Measurements from ENCODE around the gene DLG1.

Gene DLG1

GRCh38 chr3:197256104-197256503, 42.3 kb downstream of the DLG1 start:
- H3K4me3 Mint-ChIP-seq = no peak overlapping the region
- H3K27ac Mint-ChIP-seq = no peak overlapping the region
- H3K36me3 Mint-ChIP-seq = peaks cover 29% of the 10 kb centered on the region
- no peak for ATAC-seq
- no peaks in the 10 kb centered on the region for H3K27me3 Mint-ChIP-seq
- H3K4me1 Mint-ChIP-seq = peaks cover 46% of the 10 kb centered on the region
- no peaks in the 10 kb centered on the region for H3K9me3 Mint-ChIP-seq

- H3K36me3 Mint-ChIP-seq = peaks cover 55% of the 10 kb centered on the region
- H3K4me1 Mint-ChIP-seq = peaks cover 41% of the 10 kb centered on the region
- H3K27ac Mint-ChIP-seq = no peak overlapping the region
- H3K4me3 Mint-ChIP-seq = no peak overlapping the region
- no peak for ATAC-seq
- no peaks in the 10 kb centered on the region for H3K27me3 Mint-ChIP-seq
- peaks cover 4% of the 10 kb centered on the region for H3K9me3 Mint-ChIP-seq
Measured at GRCh38 chr3:197253238-197253947, 45.0 kb downstream of the DLG1 start.

GRCh38 chr3:197249542-197249941, 48.9 kb downstream of the DLG1 start:
- Mint-ChIP-seq H3K4me3 (no peak overlapping the region), H3K4me1 (peaks cover 38% of the 10 kb centered on the region), H3K27ac (no peak overlapping the region), H3K27me3 (no peaks in the 10 kb centered on the region), H3K9me3 (peaks cover 14% of the 10 kb centered on the region), H3K36me3 (peaks cover 77% of the 10 kb centered on the region)
- no peak for ATAC-seq

- Mint-ChIP-seq H3K4me3 (no peak overlapping the region), H3K27ac (no peak overlapping the region), H3K36me3 (peaks cover 84% of the 10 kb centered on the region), H3K4me1 (peaks cover 26% of the 10 kb centered on the region), H3K27me3 (no peaks in the 10 kb centered on the region), H3K9me3 (peaks cover 21% of the 10 kb centered on the region)
- ATAC-seq = no peak
Measured at GRCh38 chr3:197248341-197248740, 50.1 kb downstream of the DLG1 start.

GRCh38 chr3:197244751-197245150, 53.7 kb downstream of the DLG1 start:
- Mint-ChIP-seq H3K4me1 (peaks cover 27% of the 10 kb centered on the region), H3K27me3 (no peaks in the 10 kb centered on the region), H3K4me3 (no peak overlapping the region), H3K36me3 (peaks cover 90% of the 10 kb centered on the region), H3K9me3 (peaks cover 29% of the 10 kb centered on the region), H3K27ac (no peak overlapping the region)
- no peak for ATAC-seq

- no peak overlapping the region for H3K4me3 Mint-ChIP-seq
- no peak for ATAC-seq
Measured at GRCh38 chr3:197242784-197243432, 55.5 kb downstream of the DLG1 start.

GRCh38 chr3:197241173-197241572, 57.2 kb downstream of the DLG1 start:
- H3K27ac Mint-ChIP-seq = no peak overlapping the region
- H3K4me3 Mint-ChIP-seq = no peak overlapping the region
- H3K36me3 Mint-ChIP-seq = peaks cover 69% of the 10 kb centered on the region
- H3K4me1 Mint-ChIP-seq = peaks cover 47% of the 10 kb centered on the region
- no peaks in the 10 kb centered on the region for H3K27me3 Mint-ChIP-seq
- peaks cover 18% of the 10 kb centered on the region for H3K9me3 Mint-ChIP-seq
- no peak for ATAC-seq

More at GRCh38 chr3:197242784-197243432, 55.5 kb downstream of the DLG1 start:
- peaks cover 21% of the 10 kb centered on the region for H3K9me3 Mint-ChIP-seq
- no peaks in the 10 kb centered on the region for H3K27me3 Mint-ChIP-seq
- H3K27ac Mint-ChIP-seq = no peak overlapping the region
- H3K36me3 Mint-ChIP-seq = peaks cover 72% of the 10 kb centered on the region
- peaks cover 45% of the 10 kb centered on the region for H3K4me1 Mint-ChIP-seq

- Mint-ChIP-seq H3K36me3 (peaks cover 72% of the 10 kb centered on the region), H3K4me3 (no peak overlapping the region), H3K27me3 (no peaks in the 10 kb centered on the region), H3K27ac (no peak overlapping the region), H3K4me1 (peaks cover 54% of the 10 kb centered on the region), H3K9me3 (peaks cover 18% of the 10 kb centered on the region)
- ATAC-seq = no peak
Measured at GRCh38 chr3:197239857-197240256, 58.6 kb downstream of the DLG1 start.

- Mint-ChIP-seq H3K4me1 (peaks cover 63% of the 10 kb centered on the region), H3K4me3 (peak overlapping the region; percentile 15), H3K27ac (peak overlapping the region; percentile 31), H3K36me3 (peaks cover 72% of the 10 kb centered on the region), H3K9me3 (peaks cover 8% of the 10 kb centered on the region), H3K27me3 (no peaks in the 10 kb centered on the region)
- no peak for ATAC-seq
Measured at GRCh38 chr3:197238842-197239241, 59.6 kb downstream of the DLG1 start.

GRCh38 chr3:197237897-197238296, 60.5 kb downstream of the DLG1 start:
- H3K4me3 Mint-ChIP-seq = no peak overlapping the region
- H3K9me3 Mint-ChIP-seq = peaks cover 8% of the 10 kb centered on the region
- peak overlapping the region; percentile 31 for H3K27ac Mint-ChIP-seq
- peaks cover 65% of the 10 kb centered on the region for H3K4me1 Mint-ChIP-seq
- H3K36me3 Mint-ChIP-seq = peaks cover 63% of the 10 kb centered on the region
- H3K27me3 Mint-ChIP-seq = no peaks in the 10 kb centered on the region
- ATAC-seq = no peak

- no peaks in the 10 kb centered on the region for H3K27me3 Mint-ChIP-seq
- peaks cover 67% of the 10 kb centered on the region for H3K4me1 Mint-ChIP-seq
- peaks cover 48% of the 10 kb centered on the region for H3K36me3 Mint-ChIP-seq
- H3K9me3 Mint-ChIP-seq = no peaks in the 10 kb centered on the region
- no peak overlapping the region for H3K27ac Mint-ChIP-seq
- no peak overlapping the region for H3K4me3 Mint-ChIP-seq
- ATAC-seq = no peak
Measured at GRCh38 chr3:197236362-197236761, 62.0 kb downstream of the DLG1 start.

- no peak overlapping the region for H3K4me3 Mint-ChIP-seq
- H3K27me3 Mint-ChIP-seq = no peaks in the 10 kb centered on the region
- H3K27ac Mint-ChIP-seq = no peak overlapping the region
- no peaks in the 10 kb centered on the region for H3K9me3 Mint-ChIP-seq
- H3K36me3 Mint-ChIP-seq = peaks cover 36% of the 10 kb centered on the region
- peaks cover 56% of the 10 kb centered on the region for H3K4me1 Mint-ChIP-seq
- no peak for ATAC-seq
Measured at GRCh38 chr3:197234947-197235914, 63.2 kb downstream of the DLG1 start.

- Mint-ChIP-seq H3K4me3 (no peak overlapping the region), H3K36me3 (peaks cover 25% of the 10 kb centered on the region), H3K9me3 (no peaks in the 10 kb centered on the region), H3K27ac (no peak overlapping the region), H3K4me1 (peaks cover 30% of the 10 kb centered on the region), H3K27me3 (no peaks in the 10 kb centered on the region)
- ATAC-seq = no peak
Measured at GRCh38 chr3:197231321-197231720, 67.1 kb downstream of the DLG1 start.

GRCh38 chr3:197229836-197230235, 68.6 kb downstream of the DLG1 start:
- peaks cover 23% of the 10 kb centered on the region for H3K4me1 Mint-ChIP-seq
- H3K27ac Mint-ChIP-seq = no peak overlapping the region
- H3K4me3 Mint-ChIP-seq = no peak overlapping the region
- H3K27me3 Mint-ChIP-seq = no peaks in the 10 kb centered on the region
- peaks cover 10% of the 10 kb centered on the region for H3K36me3 Mint-ChIP-seq
- ATAC-seq = no peak
- no peaks in the 10 kb centered on the region for H3K9me3 Mint-ChIP-seq

- Mint-ChIP-seq H3K9me3 (no peaks in the 10 kb centered on the region), H3K4me3 (no peak overlapping the region), H3K27ac (no peak overlapping the region), H3K4me1 (peaks cover 17% of the 10 kb centered on the region), H3K27me3 (no peaks in the 10 kb centered on the region), H3K36me3 (peaks cover 3% of the 10 kb centered on the region)
- ATAC-seq = no peak
Measured at GRCh38 chr3:197229178-197229577, 69.2 kb downstream of the DLG1 start.

Data from stimulated activated memory B cell treated with anti-CD40 and anti-IgM and Interleukin-4, amounts not matched to agents 10 μg/mL and 1 μg/mL and 100 μg/mL, for 72 hours (primary cell).